GM12875 (cell line): ENCODE measurements around the gene MARCHF6.
A peak's percentile ranks its signal among the peaks of the same experiment; 100 is the strongest.

ENCODE experiments used
- H3K4me3 ChIP-seq: one replicate; pipeline ENCODE4 v1.5.1; 2011; ENCODE audit warnings: low read depth, low read length, control low read depth
- TF ChIP-seq, protein P1 (sequence below): IDR thresholded peaks from 2 replicates; pipeline ENCODE4 v1.5.1; 2011; ENCODE audit warnings: low read depth, mild to moderate bottlenecking, control low read depth, inconsistent platforms, low read length, moderate library complexity, borderline replicate concordance; ENCODE audit not compliant: insufficient read depth

Gene MARCHF6

GRCh38 chr5:10358999-10359398 is 5.5 kb downstream of the MARCHF6 start:
- TF ChIP-seq, protein P1, sequence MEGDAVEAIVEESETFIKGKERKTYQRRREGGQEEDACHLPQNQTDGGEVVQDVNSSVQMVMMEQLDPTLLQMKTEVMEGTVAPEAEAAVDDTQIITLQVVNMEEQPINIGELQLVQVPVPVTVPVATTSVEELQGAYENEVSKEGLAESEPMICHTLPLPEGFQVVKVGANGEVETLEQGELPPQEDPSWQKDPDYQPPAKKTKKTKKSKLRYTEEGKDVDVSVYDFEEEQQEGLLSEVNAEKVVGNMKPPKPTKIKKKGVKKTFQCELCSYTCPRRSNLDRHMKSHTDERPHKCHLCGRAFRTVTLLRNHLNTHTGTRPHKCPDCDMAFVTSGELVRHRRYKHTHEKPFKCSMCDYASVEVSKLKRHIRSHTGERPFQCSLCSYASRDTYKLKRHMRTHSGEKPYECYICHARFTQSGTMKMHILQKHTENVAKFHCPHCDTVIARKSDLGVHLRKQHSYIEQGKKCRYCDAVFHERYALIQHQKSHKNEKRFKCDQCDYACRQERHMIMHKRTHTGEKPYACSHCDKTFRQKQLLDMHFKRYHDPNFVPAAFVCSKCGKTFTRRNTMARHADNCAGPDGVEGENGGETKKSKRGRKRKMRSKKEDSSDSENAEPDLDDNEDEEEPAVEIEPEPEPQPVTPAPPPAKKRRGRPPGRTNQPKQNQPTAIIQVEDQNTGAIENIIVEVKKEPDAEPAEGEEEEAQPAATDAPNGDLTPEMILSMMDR: no peak
- no peak overlapping the region for H3K4me3 ChIP-seq

- TF ChIP-seq, protein P1: no peak
These were observed 7.2 kb downstream of the MARCHF6 start for GRCh38 chr5:10360686-10361085.

DNA sequence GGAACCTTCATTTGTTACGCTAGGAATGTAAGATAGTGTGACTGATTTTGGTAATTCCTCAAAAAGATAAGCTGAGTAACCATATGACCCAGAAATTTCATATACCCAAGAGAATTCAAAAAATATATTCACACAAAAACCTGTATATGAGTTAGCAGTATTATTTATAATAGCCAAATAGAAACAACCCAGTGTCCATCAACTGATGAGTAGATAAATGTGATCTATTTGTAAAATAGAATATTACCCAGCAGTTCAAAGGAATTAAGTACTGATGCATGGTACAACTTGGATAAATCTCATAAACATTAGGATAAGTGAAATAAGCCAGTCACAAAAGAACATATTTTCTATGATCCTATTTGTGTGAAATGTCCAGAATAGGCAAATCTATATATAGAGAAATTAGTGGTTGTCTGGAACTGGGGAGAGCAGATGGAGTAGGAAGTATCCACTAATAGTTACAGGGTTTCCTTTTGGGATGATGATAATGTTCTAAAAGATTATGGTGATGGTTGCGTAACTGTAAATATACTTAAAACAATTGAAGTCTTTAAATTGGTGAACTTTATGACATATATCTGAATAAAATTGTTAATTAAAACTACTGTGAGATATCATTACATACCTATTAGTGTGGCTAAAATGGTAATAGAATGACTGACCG is 10.2 kb downstream of the MARCHF6 start:
- TF ChIP-seq, protein P1: no peak
- no peak overlapping the region for H3K4me3 ChIP-seq

More at GRCh38 chr5:10360686-10361085, 7.2 kb downstream of the MARCHF6 start:
- no peak overlapping the region for H3K4me3 ChIP-seq

- TF ChIP-seq, protein P1: peak; percentile 17; the same call in 1 of the 2 replicates
- H3K4me3 ChIP-seq: no peak overlapping the region
These were observed 10.7 kb downstream of the MARCHF6 start for GRCh38 chr5:10364186-10364689.

DNA sequence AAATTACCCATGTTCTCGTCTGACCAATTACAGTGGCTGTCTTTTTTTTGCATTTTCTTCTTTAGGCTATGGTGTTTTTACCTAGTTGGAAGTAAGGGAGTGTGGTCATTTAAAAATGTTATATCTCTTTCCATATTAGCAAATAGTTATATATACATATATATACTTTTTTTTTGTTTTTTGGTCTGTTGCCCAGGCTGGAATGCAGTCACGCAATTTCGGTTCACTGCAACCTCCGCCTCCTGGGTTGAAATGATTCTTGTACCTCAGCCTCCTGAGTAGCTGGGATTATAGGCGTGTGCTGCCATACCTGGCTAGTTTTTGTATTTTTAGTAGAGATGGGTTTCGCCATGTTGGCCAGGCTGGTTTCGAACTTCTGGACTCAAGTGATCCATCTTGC is 12.3 kb downstream of the MARCHF6 start:
- TF ChIP-seq, protein P1: no peak
- no peak overlapping the region for H3K4me3 ChIP-seq

GRCh38 chr5:10366310-10367272 is 13.1 kb downstream of the MARCHF6 start:
- H3K4me3 ChIP-seq: no peak overlapping the region
- TF ChIP-seq, protein P1: no peak
